Epithelial cell of proximal tubule (primary cell): ENCODE measurements around the gene TMCO4. TPM values are rescaled to one million over a fixed set of nuclear protein-coding genes. Genes with fewer than 3 reads are reported as not detected.

ENCODE experiments used
- DNase-seq: peaks from one replicate; pipeline ENCODE4 v3.0.0-alpha.2; 2011; ENCODE audit warnings: low read depth
- H3K4me3 ChIP-seq: 2 replicates; pipeline ENCODE4 v1.5.1; 2011; ENCODE audit warnings: low read depth, mild to moderate bottlenecking, low read length
- CTCF ChIP-seq: conservative IDR thresholded peaks from 2 replicates; pipeline ENCODE4 v1.5.1; 2012; ENCODE audit warnings: low read depth, mild to moderate bottlenecking, low read length
- total RNA-seq: library from RNA; depleted of rRNA; stranded (reverse); fragments of >200 nt; gene quantifications from 2 replicates; pipeline ENCODE4 v1.2.3, GENCODE V29; 2015

Gene TMCO4
- total RNA-seq, 1 donor from 2014 or later = 9.8 TPM

GRCh38 chr1:19710825-19711611, 88.7 kb downstream of the TMCO4 start:
- no peak overlapping the region for H3K4me3 ChIP-seq
- no peak for TF ChIP-seq CTCF
- DNase-seq = peak; percentile 23

GRCh38 chr1:19709260-19709793, 90.4 kb downstream of the TMCO4 start:
- no peak for DNase-seq
- TF ChIP-seq CTCF = no peak
- H3K4me3 ChIP-seq = no peak overlapping the region

- no peak for DNase-seq
- H3K4me3 ChIP-seq = no peak overlapping the region
- TF ChIP-seq CTCF = no peak
Observed at GRCh38 chr1:19708567-19709110, 91.1 kb downstream of the TMCO4 start.

GRCh38 chr1:19706136-19706535, 93.6 kb downstream of the TMCO4 start:
- H3K4me3 ChIP-seq = no peak overlapping the region
- no peak for DNase-seq
- no peak for TF ChIP-seq CTCF

- H3K4me3 ChIP-seq = no peak overlapping the region
- TF ChIP-seq CTCF = no peak
- DNase-seq = no peak
Observed at GRCh38 chr1:19705464-19705863, 94.3 kb downstream of the TMCO4 start.

- no peak for DNase-seq
- TF ChIP-seq CTCF = peak; percentile 90
- no peak overlapping the region for H3K4me3 ChIP-seq
Observed at GRCh38 chr1:19704247-19705113, 95.2 kb downstream of the TMCO4 start.
